ENCODE measurements around the gene PNPLA3. TPM values are rescaled to one million over a fixed set of nuclear protein-coding genes. Genes with fewer than 3 reads are reported as not detected.

PNPLA3 gene
- total RNA-seq, 2 experiments from 2014 or later = 0.45 TPM; not detected in 1

DNA sequence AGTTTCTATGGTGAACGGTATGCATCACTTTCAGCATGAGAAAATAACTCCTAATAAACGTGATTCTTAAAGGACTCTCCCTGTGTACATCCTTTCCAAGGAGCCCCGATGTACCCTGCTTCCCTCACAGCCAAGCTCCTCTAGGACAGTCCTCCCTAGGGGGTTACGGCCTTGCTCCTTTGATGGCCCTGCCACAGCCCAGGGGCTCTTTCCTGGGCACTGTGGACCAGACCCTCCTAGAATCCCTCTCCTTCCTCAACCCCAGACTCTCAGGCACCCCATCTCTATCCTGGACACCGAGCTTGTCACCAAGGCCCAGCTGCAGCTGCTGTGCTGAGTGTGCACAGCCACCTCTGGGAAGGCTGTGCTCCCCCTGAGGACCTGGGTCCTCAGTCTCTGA, 27.8 kb downstream of the PNPLA3 start:
- Mint-ChIP-seq H3K4me1 (peaks cover 14% of the 10 kb centered on the region), H3K27ac (no peak overlapping the region), H3K9me3 (no peaks in the 10 kb centered on the region), H3K4me3 (no peak overlapping the region), H3K27me3 (no peaks in the 10 kb centered on the region), H3K36me3 (no peaks in the 10 kb centered on the region)
- POLR2A ChIA-PET = interaction anchor here (2.2 kb wide), 1 partner anchor 230 kb away, joined by 9 read pairs; the partner anchor contains the start of gene PARVG
- DNase-seq = no peak
- ATAC-seq (ENCODE audit: low read depth) = no peak

DNA sequence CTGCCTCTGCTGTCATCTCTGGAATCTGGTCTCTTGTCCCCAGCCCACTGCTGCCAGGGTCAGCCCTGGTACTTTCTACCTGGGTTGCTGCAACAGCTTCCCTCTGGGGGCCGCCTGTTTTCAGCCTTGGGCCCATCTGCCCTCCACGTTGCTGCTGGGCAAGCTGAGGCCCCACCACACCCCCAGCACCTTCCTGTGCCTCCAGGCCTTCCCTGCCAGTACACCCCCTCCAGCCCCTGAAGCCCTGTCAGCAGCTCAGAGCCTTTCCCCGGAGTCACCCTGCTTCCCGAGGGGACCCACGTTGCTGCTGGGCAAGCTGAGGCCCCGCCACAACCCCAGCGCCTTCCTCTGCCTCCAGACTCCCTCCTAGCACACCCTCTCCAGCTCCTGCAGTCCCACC, 28.4 kb downstream of the PNPLA3 start:
- H3K4me1 Mint-ChIP-seq = peaks cover 19% of the 10 kb centered on the region
- H3K27ac Mint-ChIP-seq = no peak overlapping the region
- DNase-seq = no peak
- no peaks in the 10 kb centered on the region for H3K9me3 Mint-ChIP-seq
- POLR2A ChIA-PET = interaction anchor here (2.2 kb wide), 1 partner anchor 229 kb away, joined by 9 read pairs; the partner anchor contains the start of gene PARVG
- H3K36me3 Mint-ChIP-seq = no peaks in the 10 kb centered on the region
- no peaks in the 10 kb centered on the region for H3K27me3 Mint-ChIP-seq
- H3K4me3 Mint-ChIP-seq = no peak overlapping the region
- no peak for ATAC-seq (ENCODE audit: low read depth)

DNA sequence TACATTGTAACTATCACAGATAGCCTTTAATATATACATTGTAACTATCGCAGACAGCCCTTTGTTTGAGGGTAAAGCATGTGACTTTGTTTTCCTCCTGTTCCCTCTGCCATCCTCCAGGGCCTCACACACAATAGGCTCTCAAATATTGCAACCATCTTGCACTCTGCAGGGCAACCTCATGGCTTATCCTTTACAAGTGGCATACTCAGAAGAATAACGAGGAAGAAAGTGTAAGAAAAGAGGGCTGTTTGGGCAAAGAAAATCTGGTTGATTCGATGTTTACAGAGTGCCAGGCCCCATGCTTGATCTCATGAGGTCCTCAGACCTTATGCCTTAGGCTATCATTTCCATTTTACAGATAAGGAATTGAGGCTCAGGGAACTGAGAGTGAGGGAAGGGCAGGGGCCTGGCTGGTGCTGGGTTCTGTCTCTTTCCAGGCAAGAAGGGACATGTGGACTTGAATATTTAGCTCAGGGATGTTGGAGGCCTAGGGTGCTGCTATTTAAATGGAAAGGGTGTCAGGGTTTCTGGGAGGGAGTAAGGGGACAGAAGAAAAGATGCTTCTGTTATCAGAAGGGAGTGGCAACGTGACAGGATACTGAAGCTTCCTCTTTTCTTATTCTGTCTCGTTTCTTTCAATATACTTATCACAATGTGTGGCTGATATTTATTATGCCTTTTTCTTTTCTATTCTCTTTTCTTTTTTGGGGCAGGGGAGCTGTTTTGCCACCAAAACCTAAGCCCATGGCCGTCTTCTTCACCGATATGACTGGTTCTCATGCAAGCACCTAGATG, 30.6 kb downstream of the PNPLA3 start:
- POLR2A ChIA-PET = interaction anchor here (0.9 to 2.0 kb wide), 6 partner anchors 9 to 227 kb away, joined by 3 to 9 read pairs (median 5); partner anchors contain the start of genes EFCAB6, PARVB and PARVG
- Mint-ChIP-seq H3K27me3 (no peaks in the 10 kb centered on the region), H3K9me3 (no peaks in the 10 kb centered on the region), H3K4me3 (peak overlapping the region; percentile 98), H3K36me3 (no peaks in the 10 kb centered on the region), H3K27ac (peak overlapping the region; percentile 98), H3K4me1 (peaks cover 19% of the 10 kb centered on the region)
- ATAC-seq (ENCODE audit: low read depth) = no peak
- no peak for DNase-seq

DNA sequence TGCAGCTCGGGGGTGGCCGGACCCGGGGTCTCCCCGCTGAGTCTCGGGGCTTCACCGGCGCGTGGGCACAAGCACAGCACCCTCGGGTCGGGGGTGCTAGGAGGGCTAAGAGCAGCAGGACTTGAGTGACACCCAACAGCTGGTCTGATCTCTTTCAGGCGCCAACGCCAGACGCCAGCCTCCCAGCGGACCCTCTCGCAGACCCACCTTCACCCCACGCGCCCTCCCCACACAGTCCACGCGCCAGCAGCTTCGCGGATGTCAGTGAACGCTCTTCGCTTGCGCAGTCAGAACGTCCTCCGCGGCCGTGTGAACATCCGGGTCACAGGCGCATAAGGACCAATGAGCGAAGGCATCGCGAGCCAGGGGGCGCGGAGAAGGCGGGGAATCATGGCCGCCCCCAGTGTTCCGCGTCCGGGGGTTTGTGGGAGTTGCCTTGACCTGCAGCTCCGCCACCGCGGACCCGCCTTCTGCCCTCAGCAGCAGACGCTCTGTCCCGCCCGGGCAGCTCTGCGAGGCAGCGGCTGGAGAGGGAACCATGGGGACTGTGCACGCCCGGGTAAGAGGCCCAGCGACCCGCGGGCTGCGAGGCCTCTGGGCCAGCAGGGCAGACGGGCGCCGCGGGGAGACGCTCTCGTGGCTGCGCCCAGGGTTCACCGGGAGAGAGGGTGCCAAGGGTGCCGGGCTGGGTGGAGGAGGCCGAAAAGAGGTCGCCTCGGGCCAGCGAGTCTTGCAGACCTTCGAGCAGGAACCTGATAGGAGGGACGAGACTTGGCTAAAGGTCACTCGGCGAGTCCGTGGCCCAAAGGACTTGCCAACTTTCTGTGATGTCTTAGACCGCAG, 31.7 kb downstream of the PNPLA3 start, which contains the start of gene SAMM50:
Gene SAMM50 (plus strand): TSS at position 403 of the 843 bp plus-strand sequence. CDS start 136 bp downstream, at position 539.
- peaks cover 20% of the 10 kb centered on the region for H3K4me1 Mint-ChIP-seq
- H3K27me3 Mint-ChIP-seq = no peaks in the 10 kb centered on the region
- peak within 1 kb of the TSS; percentile 98 for H3K27ac Mint-ChIP-seq
- POLR2A ChIA-PET = interaction anchor here (0.6 to 2.0 kb wide), 11 partner anchors 10 to 712 kb away, joined by 3 to 9 read pairs (median 3); partner anchors contain the start of genes EFCAB6, PARVB and PARVG
- DNase-seq = peak; percentile 92
- H3K4me3 Mint-ChIP-seq = peak within 1 kb of the TSS; percentile 98
- no peaks in the 10 kb centered on the region for H3K36me3 Mint-ChIP-seq
- ATAC-seq (ENCODE audit: low read depth) = peak; percentile 96
- H3K9me3 Mint-ChIP-seq = no peaks in the 10 kb centered on the region

- POLR2A ChIA-PET = interaction anchor here (0.8 to 2.0 kb wide), 5 partner anchors 10 to 225 kb away, joined by 3 to 9 read pairs (median 7); partner anchors contain the start of genes EFCAB6 and PARVG
- no peaks in the 10 kb centered on the region for H3K27me3 Mint-ChIP-seq
- ATAC-seq (ENCODE audit: low read depth) (peak; percentile 16), DNase-seq (no peak)
- no peaks in the 10 kb centered on the region for H3K9me3 Mint-ChIP-seq
- no peaks in the 10 kb centered on the region for H3K36me3 Mint-ChIP-seq
- peak overlapping the region; percentile 98 for H3K27ac Mint-ChIP-seq
- H3K4me3 Mint-ChIP-seq = peak overlapping the region; percentile 98
- peaks cover 20% of the 10 kb centered on the region for H3K4me1 Mint-ChIP-seq
Measured at GRCh38 chr22:43955883-43956782, 32.5 kb downstream of the PNPLA3 start.

DNA sequence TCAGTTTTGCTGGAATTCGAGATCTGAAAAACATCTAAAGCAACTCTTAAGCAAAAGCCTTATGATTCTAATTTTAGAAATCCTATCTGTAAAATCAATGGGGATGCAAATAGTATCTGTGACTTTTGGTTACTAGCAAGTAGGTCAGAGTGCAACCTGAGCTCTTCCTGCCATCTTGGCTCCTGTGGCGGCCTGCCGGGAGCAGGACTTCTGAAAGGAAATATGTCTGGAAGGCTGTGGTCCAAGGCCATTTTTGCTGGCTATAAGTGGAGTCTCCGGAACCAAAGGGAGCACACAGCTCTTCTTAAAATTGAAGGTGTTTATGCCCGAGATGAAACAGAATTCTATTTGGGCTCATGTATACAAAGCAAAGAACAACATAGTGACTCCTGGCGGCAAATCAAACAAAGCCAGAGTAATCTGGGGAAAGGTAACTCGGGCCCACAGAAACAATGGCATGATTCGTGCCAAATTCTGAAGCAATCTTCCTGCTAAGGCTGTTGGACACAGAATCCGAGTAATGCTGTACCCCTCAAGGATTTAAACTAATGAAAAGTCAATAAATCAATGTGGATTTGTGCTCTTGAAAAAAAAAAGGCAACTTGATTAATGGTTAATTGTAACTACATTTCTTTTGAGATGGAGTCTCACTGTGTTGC, 33.3 kb downstream of the PNPLA3 start:
- Mint-ChIP-seq H3K27ac (no peak overlapping the region), H3K27me3 (no peaks in the 10 kb centered on the region), H3K4me1 (peaks cover 20% of the 10 kb centered on the region), H3K4me3 (peak overlapping the region; percentile 98), H3K36me3 (no peaks in the 10 kb centered on the region), H3K9me3 (no peaks in the 10 kb centered on the region)
- POLR2A ChIA-PET = no interaction called here
- DNase-seq (no peak), ATAC-seq (ENCODE audit: low read depth) (no peak)

- no peak for ATAC-seq (ENCODE audit: low read depth)
- H3K4me3 Mint-ChIP-seq = no peak overlapping the region
- POLR2A ChIA-PET = interaction anchor here (0.7 kb wide), 1 partner anchor 223 kb away, joined by 3 read pairs; the partner anchor contains the start of gene PARVG
- no peak for DNase-seq
- H3K9me3 Mint-ChIP-seq = no peaks in the 10 kb centered on the region
- H3K27ac Mint-ChIP-seq = no peak overlapping the region
- peaks cover 20% of the 10 kb centered on the region for H3K4me1 Mint-ChIP-seq
- H3K27me3 Mint-ChIP-seq = no peaks in the 10 kb centered on the region
- H3K36me3 Mint-ChIP-seq = no peaks in the 10 kb centered on the region
Measured at GRCh38 chr22:43957871-43958270, 34.3 kb downstream of the PNPLA3 start.

GRCh38 chr22:43964314-43964857, 40.8 kb downstream of the PNPLA3 start:
- H3K27ac Mint-ChIP-seq = no peak overlapping the region
- H3K4me1 Mint-ChIP-seq = peaks cover 1% of the 10 kb centered on the region
- ATAC-seq (ENCODE audit: low read depth) (no peak), DNase-seq (no peak)
- POLR2A ChIA-PET = no interaction called here
- H3K27me3 Mint-ChIP-seq = no peaks in the 10 kb centered on the region
- no peaks in the 10 kb centered on the region for H3K9me3 Mint-ChIP-seq
- no peak overlapping the region for H3K4me3 Mint-ChIP-seq
- peaks cover 26% of the 10 kb centered on the region for H3K36me3 Mint-ChIP-seq

GRCh38 chr22:43967069-43967468, 43.5 kb downstream of the PNPLA3 start:
- H3K4me1 Mint-ChIP-seq = peaks cover 7% of the 10 kb centered on the region
- H3K9me3 Mint-ChIP-seq = no peaks in the 10 kb centered on the region
- DNase-seq (no peak), ATAC-seq (ENCODE audit: low read depth) (no peak)
- H3K27me3 Mint-ChIP-seq = no peaks in the 10 kb centered on the region
- H3K27ac Mint-ChIP-seq = no peak overlapping the region
- POLR2A ChIA-PET = interaction anchor here (0.7 kb wide), 1 partner anchor 694 kb away, joined by 3 read pairs; no protein-coding TSS in a partner anchor
- H3K36me3 Mint-ChIP-seq = peaks cover 32% of the 10 kb centered on the region
- H3K4me3 Mint-ChIP-seq = no peak overlapping the region

GRCh38 chr22:43968614-43969013, 45.0 kb downstream of the PNPLA3 start:
- H3K36me3 Mint-ChIP-seq = peaks cover 30% of the 10 kb centered on the region
- H3K27me3 Mint-ChIP-seq = no peaks in the 10 kb centered on the region
- no peak overlapping the region for H3K4me3 Mint-ChIP-seq
- H3K4me1 Mint-ChIP-seq = peaks cover 7% of the 10 kb centered on the region
- DNase-seq (no peak), ATAC-seq (ENCODE audit: low read depth) (no peak)
- POLR2A ChIA-PET = interaction anchor here (0.7 kb wide), 1 partner anchor 602 kb away, joined by 5 read pairs; no protein-coding TSS in a partner anchor
- H3K27ac Mint-ChIP-seq = no peak overlapping the region
- no peaks in the 10 kb centered on the region for H3K9me3 Mint-ChIP-seq

GRCh38 chr22:43969021-43969878, 45.6 kb downstream of the PNPLA3 start:
- DNase-seq (no peak), ATAC-seq (ENCODE audit: low read depth) (no peak)
- Mint-ChIP-seq H3K36me3 (peaks cover 31% of the 10 kb centered on the region), H3K27me3 (no peaks in the 10 kb centered on the region), H3K4me3 (no peak overlapping the region), H3K27ac (no peak overlapping the region), H3K4me1 (peaks cover 7% of the 10 kb centered on the region), H3K9me3 (no peaks in the 10 kb centered on the region)
- POLR2A ChIA-PET = interaction anchor here (1.1 kb wide), 1 partner anchor 14 kb away, joined by 3 read pairs; the partner anchor contains the start of gene SAMM50
